Testis (tissue), 2 donors: ENCODE measurements around the gene PANX2.

ENCODE experiments used
- CTCF ChIP-seq, 3 experiments: fragments of 450-650 bp in 2 of 3; fragments of 200-600 bp in 1 of 3; sonication (generic) in 1 of 3; IDR thresholded peaks; one replicate each; pipeline ENCODE4 v1.5.1; 2016 to 2019; ENCODE audit warnings: antibody characterized with exemption in 3 of 3, mild to moderate bottlenecking in 2 of 3, moderate library complexity in 1 of 3
- POLR2A ChIP-seq: fragments of 450-650 bp; IDR thresholded peaks from one replicate; pipeline ENCODE4 v1.6.1; 2017; ENCODE audit warnings: antibody characterized with exemption, mild to moderate bottlenecking, moderate library complexity

GRCh38 chr22:50208939-50209892 is 38.7 kb downstream of the PANX2 start:
- TF ChIP-seq CTCF (IDR thresholded peaks at IDR 0.05) (no peak), POLR2A (no peak)
